Measurements from ENCODE around the gene AUTS2. TPM values are rescaled to one million over a fixed set of nuclear protein-coding genes. Genes with fewer than 3 reads are reported as not detected.

Gene AUTS2
- total and polyA plus RNA-seq, 10 donors, result 6.1 to 54.8 (median 29.1) TPM

DNA sequence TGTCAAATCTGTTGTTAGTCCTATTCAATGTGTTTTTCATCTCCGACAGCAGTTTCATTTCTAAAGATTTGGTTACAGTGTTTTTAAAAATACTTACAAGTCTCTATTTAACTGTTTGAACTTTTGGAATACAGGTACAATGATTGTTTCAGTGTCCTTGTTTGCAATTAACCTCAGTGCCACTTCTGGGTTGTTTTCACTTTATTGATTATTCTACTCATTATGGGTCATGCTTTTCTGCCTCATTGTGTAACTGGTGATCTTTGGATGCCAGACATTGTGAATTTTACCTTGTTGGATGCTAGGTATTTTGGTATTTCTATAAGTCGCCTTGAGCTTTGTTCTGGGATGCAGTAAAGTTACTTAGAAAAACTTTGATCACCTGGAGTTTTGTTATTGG is 331.3 kb downstream of the AUTS2 start:
- Histone ChIP-seq H3K27ac (no peak overlapping the region), H3K4me3 (no peak overlapping the region), H3K9me3 (peaks cover 0 to 20% (median 9%) of the 10 kb centered on the region in 8 donors), H3K27me3 (replicated peaks in 1 of 7) (no peaks in the 10 kb centered on the region), H3K4me1 (no peaks in the 10 kb centered on the region), H3K36me3 (peaks cover 0 to 11% (median 0%) of the 10 kb centered on the region in 6 donors)
- no peak for TF ChIP-seq POLR2AphosphoS5 (IDR thresholded peaks at IDR 0.05)
- TF ChIP-seq, protein P1, sequence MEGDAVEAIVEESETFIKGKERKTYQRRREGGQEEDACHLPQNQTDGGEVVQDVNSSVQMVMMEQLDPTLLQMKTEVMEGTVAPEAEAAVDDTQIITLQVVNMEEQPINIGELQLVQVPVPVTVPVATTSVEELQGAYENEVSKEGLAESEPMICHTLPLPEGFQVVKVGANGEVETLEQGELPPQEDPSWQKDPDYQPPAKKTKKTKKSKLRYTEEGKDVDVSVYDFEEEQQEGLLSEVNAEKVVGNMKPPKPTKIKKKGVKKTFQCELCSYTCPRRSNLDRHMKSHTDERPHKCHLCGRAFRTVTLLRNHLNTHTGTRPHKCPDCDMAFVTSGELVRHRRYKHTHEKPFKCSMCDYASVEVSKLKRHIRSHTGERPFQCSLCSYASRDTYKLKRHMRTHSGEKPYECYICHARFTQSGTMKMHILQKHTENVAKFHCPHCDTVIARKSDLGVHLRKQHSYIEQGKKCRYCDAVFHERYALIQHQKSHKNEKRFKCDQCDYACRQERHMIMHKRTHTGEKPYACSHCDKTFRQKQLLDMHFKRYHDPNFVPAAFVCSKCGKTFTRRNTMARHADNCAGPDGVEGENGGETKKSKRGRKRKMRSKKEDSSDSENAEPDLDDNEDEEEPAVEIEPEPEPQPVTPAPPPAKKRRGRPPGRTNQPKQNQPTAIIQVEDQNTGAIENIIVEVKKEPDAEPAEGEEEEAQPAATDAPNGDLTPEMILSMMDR (IDR thresholded peaks at IDR 0.05 in 8 of 11, conservative IDR thresholded peaks at IDR 0.05 in 3 of 11), result no peak
- TF ChIP-seq POLR2A (IDR thresholded peaks at IDR 0.05), result no peak
- DNase-seq, result no peak
- 86 to 93% (median 91%) methylated on average over 2 of the region's 2 CpGs for WGBS, 5 donors
- intact Hi-C loops (cut with DNase I; ENCODE audit: low total_unique reads), result no loop called here

DNA sequence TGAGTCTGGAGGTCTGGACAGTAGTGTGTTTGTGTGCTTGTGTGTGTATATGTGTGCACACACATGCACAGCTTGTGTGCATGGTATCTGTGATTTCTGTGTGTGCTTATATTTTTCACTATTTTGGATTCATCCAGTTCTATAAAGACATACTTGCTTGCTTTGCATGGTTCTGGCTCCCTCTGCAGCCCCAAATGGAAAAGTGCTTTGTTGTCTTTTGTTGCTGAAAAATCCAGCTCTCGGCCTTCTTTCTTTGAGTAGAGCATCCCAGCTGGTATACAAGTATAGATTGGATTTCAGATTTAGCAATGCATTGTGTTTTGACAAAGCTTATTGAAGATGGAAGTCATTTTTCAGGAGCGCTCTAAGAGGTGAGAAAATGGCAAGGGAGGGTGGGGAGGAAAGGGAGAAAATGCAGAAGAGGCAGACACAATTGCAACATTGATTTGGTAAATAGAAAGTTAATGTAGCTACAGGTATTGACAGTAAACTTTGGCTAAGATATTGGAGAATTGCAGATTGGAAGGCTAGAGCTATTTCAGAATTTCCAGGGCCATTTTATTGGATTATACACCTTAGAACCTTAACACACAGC is 333.9 kb downstream of the AUTS2 start:
- H3K36me3 ChIP-seq, result peaks cover 0 to 11% (median 0%) of the 10 kb centered on the region in 6 donors
- intact Hi-C loops (cut with DNase I; ENCODE audit: low total_unique reads), result no loop called here
- H3K4me3 ChIP-seq, result no peak overlapping the region
- no peak overlapping the region for H3K27ac ChIP-seq
- WGBS, 5 donors, result 72 to 79% (median 75%) methylated on average over 2 of the region's 2 CpGs
- DNase-seq, result no peak
- TF ChIP-seq POLR2AphosphoS5 (IDR thresholded peaks at IDR 0.05) (no peak), POLR2A (IDR thresholded peaks at IDR 0.05) (no peak)
- TF ChIP-seq, protein P1 (IDR thresholded peaks at IDR 0.05 in 8 of 11, conservative IDR thresholded peaks at IDR 0.05 in 3 of 11), result peak in 8 of 11 experiments; percentile 23 to 54 (median 38)
- H3K27me3 ChIP-seq (replicated peaks in 1 of 7), result no peaks in the 10 kb centered on the region
- H3K9me3 ChIP-seq, result peaks cover 0 to 11% (median 5%) of the 10 kb centered on the region in 8 donors
- no peaks in the 10 kb centered on the region for H3K4me1 ChIP-seq

DNA sequence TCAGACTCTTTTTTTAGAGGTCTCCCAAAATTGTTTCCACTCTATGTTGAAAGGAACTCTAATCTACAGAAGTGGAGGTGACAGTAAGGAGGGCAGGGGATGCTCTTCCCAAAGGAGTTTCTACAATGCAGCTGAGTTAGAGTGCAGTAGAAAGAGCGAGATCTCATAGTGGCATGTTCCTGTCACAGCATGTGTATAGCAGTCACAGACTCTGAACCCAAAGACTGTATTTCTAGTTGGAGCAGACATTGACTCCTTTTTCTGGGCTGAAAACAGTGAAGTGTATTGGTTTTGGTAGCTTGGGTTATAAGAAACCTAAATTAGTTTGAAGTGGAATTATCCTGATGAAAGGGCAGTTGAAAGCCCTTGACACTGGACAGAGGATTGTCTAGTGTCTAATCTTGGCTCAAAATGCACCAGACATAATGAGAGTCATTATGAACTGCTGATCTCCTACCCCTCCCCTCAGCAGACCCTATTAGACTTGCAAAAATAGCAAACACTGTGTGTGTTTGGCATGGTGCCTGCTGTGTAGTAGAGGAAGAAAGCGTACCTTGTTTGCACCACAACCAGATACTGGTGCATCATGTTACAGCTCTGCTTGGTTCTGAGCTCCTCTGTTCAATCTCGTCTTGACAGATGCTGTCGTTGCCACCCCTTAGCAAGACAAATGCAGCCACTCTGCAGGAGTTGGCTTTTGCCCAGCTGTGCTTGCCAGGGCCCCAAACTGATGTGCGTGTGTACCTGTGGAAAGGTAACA is 336.0 kb downstream of the AUTS2 start:
- H3K27ac ChIP-seq, result no peak overlapping the region
- intact Hi-C loops (cut with DNase I; ENCODE audit: low total_unique reads), result no loop called here
- no peak for DNase-seq

More for the DNA sequence above, 336.0 kb downstream of the AUTS2 start:
- WGBS, 5 donors, result 80 to 90% (median 89%) methylated on average over 5 of the region's 5 CpGs
- no peak overlapping the region for H3K4me3 ChIP-seq
- H3K4me1 ChIP-seq, result no peaks in the 10 kb centered on the region
- no peaks in the 10 kb centered on the region for H3K9me3 ChIP-seq
- TF ChIP-seq, protein P1 (IDR thresholded peaks at IDR 0.05 in 8 of 11, conservative IDR thresholded peaks at IDR 0.05 in 3 of 11), result no peak
- TF ChIP-seq POLR2AphosphoS5 (IDR thresholded peaks at IDR 0.05) (no peak), POLR2A (IDR thresholded peaks at IDR 0.05) (no peak)
- no peaks in the 10 kb centered on the region for H3K27me3 ChIP-seq (replicated peaks in 1 of 7)
- H3K36me3 ChIP-seq, result no peaks in the 10 kb centered on the region

Data from spleen (tissue), 11 donors.